ENCODE measurements around the gene LYPLAL1.
"Not testable (repeated sequence)": the region's sequence is repeated elsewhere in the genome, so short reads cannot be mapped to it uniquely, and the experiment has no call there.

The LYPLAL1 gene

GRCh38 chr1:219171192-219171935 is 2.3 kb upstream of the LYPLAL1 start:
- DNase-seq, result no peak

- no peak for DNase-seq
These were observed 857 bp upstream of the LYPLAL1 start for GRCh38 chr1:219172821-219173220.

- DNase-seq, result no peak
These were observed 282 bp upstream of the LYPLAL1 start for GRCh38 chr1:219173434-219173757.

- DNase-seq, result no peak
These were observed 958 bp downstream of the LYPLAL1 start for GRCh38 chr1:219174460-219175211.

GRCh38 chr1:219175212-219175564 is 1.5 kb downstream of the LYPLAL1 start:
- no peak for DNase-seq

GRCh38 chr1:219176168-219176567 is 2.5 kb downstream of the LYPLAL1 start:
- no peak for DNase-seq

- no peak for DNase-seq
These were observed 3.7 kb downstream of the LYPLAL1 start for GRCh38 chr1:219177363-219177762.

- no peak for DNase-seq
These were observed 4.3 kb downstream of the LYPLAL1 start for GRCh38 chr1:219177940-219178339.

GRCh38 chr1:219179293-219179692 is 5.6 kb downstream of the LYPLAL1 start:
- no peak for DNase-seq

GRCh38 chr1:219184337-219184736 is 10.7 kb downstream of the LYPLAL1 start:
- DNase-seq, result no peak

- no peak for DNase-seq
These were observed 11.9 kb downstream of the LYPLAL1 start for GRCh38 chr1:219185486-219186117.

GRCh38 chr1:219188331-219188803 is 14.7 kb downstream of the LYPLAL1 start:
- DNase-seq, result no peak

GRCh38 chr1:219189021-219189824 is 15.5 kb downstream of the LYPLAL1 start:
- no peak for DNase-seq

GRCh38 chr1:219189952-219190351 is 16.3 kb downstream of the LYPLAL1 start:
- no peak for DNase-seq

- DNase-seq, result no peak
These were observed 16.9 kb downstream of the LYPLAL1 start for GRCh38 chr1:219190605-219191004.

- DNase-seq, result not testable (repeated sequence)
These were observed 22.2 kb downstream of the LYPLAL1 start for GRCh38 chr1:219195833-219196232.

- no peak for DNase-seq
These were observed 28.0 kb downstream of the LYPLAL1 start for GRCh38 chr1:219201656-219202055.

- DNase-seq, result no peak
These were observed 28.9 kb downstream of the LYPLAL1 start for GRCh38 chr1:219202567-219202966.

GRCh38 chr1:219206350-219206749 is 32.7 kb downstream of the LYPLAL1 start:
- DNase-seq, result no peak

GRCh38 chr1:219209578-219209977 is 35.9 kb downstream of the LYPLAL1 start:
- DNase-seq, result no peak

GRCh38 chr1:219210067-219210466 is 36.4 kb downstream of the LYPLAL1 start:
- DNase-seq, result no peak

GRCh38 chr1:219215477-219215876 is 41.8 kb downstream of the LYPLAL1 start:
- no peak for DNase-seq

GRCh38 chr1:219220945-219221344 is 47.3 kb downstream of the LYPLAL1 start:
- no peak for DNase-seq
